Adrenal gland (tissue), 5 donors: ENCODE results near the gene GFRA1.

Experiments used
- CTCF ChIP-seq, 6 experiments: fragments of 450-650 bp in 4 of 6; fragments of 200-600 bp in 2 of 6; sonication (generic) in 1 of 6; IDR thresholded peaks; 1 replicate in 5 of 6; 2 replicates in 1 of 6; pipeline versions ENCODE4 v1.5.1 to v1.8.0; 2016 to 2021; ENCODE audit warnings: antibody characterized with exemption in 6 of 6, mild to moderate bottlenecking in 2 of 6, moderate library complexity in 1 of 6
- POLR2A ChIP-seq, 2 donors: fragments of 450-650 bp; IDR thresholded peaks; one replicate each; pipeline ENCODE4 v1.6.1; 2017; ENCODE audit warnings: antibody characterized with exemption in 2 of 2, mild to moderate bottlenecking in 2 of 2, moderate library complexity in 1 of 2
- donor health status: DM: no; HTN: no; CAD: no.

GRCh38 chr10:116080553-116080952 lies 192.5 kb downstream of the GFRA1 start:
- TF ChIP-seq CTCF (IDR thresholded peaks at IDR 0.05) (no peak), POLR2A (IDR thresholded peaks at IDR 0.05) (no peak)
